OCI-LY1 (cell line): ENCODE results near the gene UCHL5.

Experiments
- H2AFZ ChIP-seq: fragments of 200-600 bp; sonication (generic), shearing (Covaris generic); 2 replicates; pipeline ENCODE4 v1.6.0; 2014; ENCODE audit warnings: antibody characterized with exemption, mild to moderate bottlenecking, low read length
- H3F3A ChIP-seq: fragments of 200-600 bp; sonication (generic), shearing (Covaris generic); 2 replicates; pipeline ENCODE4 v1.6.0; 2014; ENCODE audit warnings: mild to moderate bottlenecking, antibody characterized with exemption, low read length, moderate library complexity; ENCODE audit not compliant: insufficient read depth
- H3K27ac ChIP-seq: fragments of 200-600 bp; sonication (generic); 2 replicates; pipeline ENCODE4 v1.5.1; 2014; ENCODE audit warnings: low read length, mixed run types, mild to moderate bottlenecking, low read depth; ENCODE audit not compliant: poor library complexity, severe bottlenecking
- H3K27me3 ChIP-seq: fragments of 200-600 bp; sonication (generic); 2 replicates; pipeline ENCODE4 v1.6.0; 2014; ENCODE audit warnings: antibody characterized with exemption, mild to moderate bottlenecking, low read length, moderate library complexity; ENCODE audit not compliant: insufficient read depth
- H3K36me3 ChIP-seq: fragments of 200-600 bp; sonication (generic); 2 replicates; pipeline ENCODE4 v1.6.1; 2014; ENCODE audit warnings: mild to moderate bottlenecking, antibody characterized with exemption, low read length, moderate library complexity, mixed read lengths; ENCODE audit not compliant: insufficient read depth
- H3K4me1 ChIP-seq: fragments of 200-600 bp; sonication (generic); 2 replicates; pipeline ENCODE4 v1.5.1; 2014; ENCODE audit warnings: mild to moderate bottlenecking, low read length, moderate library complexity; ENCODE audit not compliant: insufficient read depth, severe bottlenecking
- H3K4me2 ChIP-seq: fragments of 200-600 bp; sonication (generic), shearing (Covaris generic); 2 replicates; pipeline ENCODE4 v1.6.1; 2014; ENCODE audit warnings: low read length
- H3K4me3 ChIP-seq: fragments of 200-600 bp; sonication (generic); 2 replicates; pipeline ENCODE4 v1.5.1; 2014; ENCODE audit warnings: low read length, low read depth, mild to moderate bottlenecking, mixed read lengths; ENCODE audit not compliant: poor library complexity, severe bottlenecking
- H3K79me2 ChIP-seq: fragments of 200-600 bp; shearing (Covaris generic); 2 replicates; pipeline ENCODE4 v1.6.1; 2016; ENCODE audit warnings: mixed run types, low read length, mixed read lengths; ENCODE audit not compliant: insufficient read depth
- H3K9ac ChIP-seq: fragments of 200-600 bp; sonication (generic), shearing (Covaris generic); 2 replicates; pipeline ENCODE4 v1.6.1; 2014; ENCODE audit warnings: mild to moderate bottlenecking, low read length, mixed read lengths
- H3K9me2 ChIP-seq: fragments of 200-600 bp; sonication (generic), shearing (Covaris generic); 2 replicates; pipeline ENCODE4 v1.6.1; 2014; ENCODE audit warnings: low read depth, mild to moderate bottlenecking, low read length, mixed read lengths
- H3K9me3 ChIP-seq: fragments of 200-600 bp; shearing (Covaris generic); 2 replicates; pipeline ENCODE4 v1.6.1; 2014; ENCODE audit warnings: low read length, mixed read lengths
- H4K20me1 ChIP-seq: fragments of 200-600 bp; sonication (generic), shearing (Covaris generic); 2 replicates; pipeline ENCODE4 v1.6.0; 2016; ENCODE audit warnings: mild to moderate bottlenecking, low read length; ENCODE audit not compliant: insufficient read depth
- CTCF ChIP-seq: fragments of 200-600 bp; sonication (generic), shearing (Covaris generic); IDR thresholded peaks from 2 replicates; pipeline ENCODE4 v1.5.1; 2017; ENCODE audit warnings: mild to moderate bottlenecking, antibody characterized with exemption, low read length, moderate library complexity, mixed read lengths
- EZH2 ChIP-seq: fragments of 200-600 bp; sonication (generic), shearing (Covaris generic); IDR thresholded peaks from 2 replicates; pipeline ENCODE4 v1.8.0; 2017; ENCODE audit warnings: borderline replicate concordance, mixed run types, mild to moderate bottlenecking, antibody characterized with exemption, low read length, moderate library complexity, mixed read lengths

UCHL5 gene

GRCh38 chr1:193059282-193060114 is at the start of gene UCHL5, which contains the start of gene RO60:
Gene UCHL5, minus strand, starts transcription at chr1:193059360. Its CDS starts 100 bp downstream, at chr1:193059260.
Gene RO60, plus strand, starts transcription at chr1:193059612. Its CDS starts 9,443 bp downstream, at chr1:193069055.
- Histone ChIP-seq H3K9me3 (no peaks in the 10 kb centered on the region), H3K4me3 (peak within 1 kb of the TSS; percentile 90), H3K27me3 (no peaks in the 10 kb centered on the region), H3F3A (0 out of 2 replicates have a peak, but pooled peaks cover 4% of the 10 kb centered on the region), H3K79me2 (peaks cover 94% of the 10 kb centered on the region), H3K27ac (peak within 1 kb of the TSS; percentile 80), H2AFZ (peak within 1 kb of the TSS; percentile 13; the same call in 1 of the 2 replicates), H3K4me2 (peak within 1 kb of the TSS; percentile 89), H3K36me3 (peaks cover 29% of the 10 kb centered on the region), H3K9me2 (no peaks in the 10 kb centered on the region), H3K4me1 (peaks cover 48% of the 10 kb centered on the region), H4K20me1 (no peaks in the 10 kb centered on the region), H3K9ac (peak within 1 kb of the TSS; percentile 92)
- TF ChIP-seq CTCF (no peak), EZH2 (no peak)

GRCh38 chr1:193108471-193108870 is 49.3 kb upstream of the UCHL5 start:
- Histone ChIP-seq H3K36me3 (no peaks in the 10 kb centered on the region), H3K27me3 (no peaks in the 10 kb centered on the region), H3K4me2 (no peak overlapping the region), H4K20me1 (no peaks in the 10 kb centered on the region), H3K9ac (no peak overlapping the region), H3K9me3 (no peaks in the 10 kb centered on the region), H3F3A (no peaks in the 10 kb centered on the region), H3K9me2 (no peaks in the 10 kb centered on the region), H2AFZ (no peak overlapping the region), H3K79me2 (peaks cover 4% of the 10 kb centered on the region; the same call in 1 of the 2 replicates), H3K27ac (no peak overlapping the region), H3K4me3 (no peak overlapping the region), H3K4me1 (peaks cover 25% of the 10 kb centered on the region)
- TF ChIP-seq EZH2 (no peak), CTCF (no peak)

GRCh38 chr1:193105821-193106177 is 46.6 kb upstream of the UCHL5 start:
- Histone ChIP-seq H3K4me3 (peak overlapping the region; percentile 76), H3K9me3 (no peaks in the 10 kb centered on the region), H3K9ac (peak overlapping the region; percentile 71), H3K27me3 (no peaks in the 10 kb centered on the region), H3K79me2 (peaks cover 16% of the 10 kb centered on the region; the same call in 1 of the 2 replicates), H3K4me2 (peak overlapping the region; percentile 81), H3K27ac (no peak overlapping the region), H2AFZ (peak overlapping the region; percentile 80), H3K36me3 (peaks cover 2% of the 10 kb centered on the region; the same call in 1 of the 2 replicates), H3K9me2 (no peaks in the 10 kb centered on the region), H3F3A (no peaks in the 10 kb centered on the region), H4K20me1 (no peaks in the 10 kb centered on the region), H3K4me1 (peaks cover 17% of the 10 kb centered on the region)
- TF ChIP-seq CTCF = no peak
- no peak for TF ChIP-seq EZH2
